LNCAP (cell line): ENCODE data around the gene SCNN1A.

Experiments
- TF ChIP-seq, protein P1 (sequence below): fragments of 450-650 bp; IDR thresholded peaks from 2 replicates; pipeline ENCODE4 v1.5.1; 2017; ENCODE audit warnings: mild to moderate bottlenecking

The SCNN1A gene

DNA sequence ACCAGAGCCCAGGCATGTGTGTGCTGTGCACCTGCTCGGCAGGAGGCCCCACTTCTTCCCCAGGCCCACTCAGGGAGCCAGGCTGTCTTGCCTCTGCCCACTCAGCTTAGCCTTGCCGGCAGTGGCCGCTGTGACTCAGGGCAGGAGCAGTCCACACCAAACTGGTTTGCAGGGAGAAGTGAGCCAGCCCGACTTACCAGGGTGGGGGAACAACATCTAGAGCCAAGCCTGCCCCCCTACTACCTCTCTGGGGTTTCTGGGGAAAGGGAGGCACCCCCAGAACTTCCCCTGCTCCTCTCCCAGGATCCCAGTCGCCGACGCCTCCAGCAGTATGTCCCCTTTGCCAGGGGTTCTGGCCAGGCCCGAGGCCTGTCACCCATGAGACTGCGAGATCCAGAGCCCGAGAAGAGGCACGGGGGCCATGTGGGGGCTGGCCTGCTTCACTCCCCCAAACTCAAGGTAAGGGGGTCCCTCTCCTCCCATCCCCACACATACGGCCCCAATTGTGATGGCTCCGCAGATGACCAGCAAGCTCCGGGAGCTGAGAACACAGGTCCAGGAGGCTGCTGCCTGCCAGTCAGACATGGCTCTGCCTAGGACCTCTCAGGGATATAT lies 61.9 kb downstream of the SCNN1A start:
- TF ChIP-seq, protein P1, sequence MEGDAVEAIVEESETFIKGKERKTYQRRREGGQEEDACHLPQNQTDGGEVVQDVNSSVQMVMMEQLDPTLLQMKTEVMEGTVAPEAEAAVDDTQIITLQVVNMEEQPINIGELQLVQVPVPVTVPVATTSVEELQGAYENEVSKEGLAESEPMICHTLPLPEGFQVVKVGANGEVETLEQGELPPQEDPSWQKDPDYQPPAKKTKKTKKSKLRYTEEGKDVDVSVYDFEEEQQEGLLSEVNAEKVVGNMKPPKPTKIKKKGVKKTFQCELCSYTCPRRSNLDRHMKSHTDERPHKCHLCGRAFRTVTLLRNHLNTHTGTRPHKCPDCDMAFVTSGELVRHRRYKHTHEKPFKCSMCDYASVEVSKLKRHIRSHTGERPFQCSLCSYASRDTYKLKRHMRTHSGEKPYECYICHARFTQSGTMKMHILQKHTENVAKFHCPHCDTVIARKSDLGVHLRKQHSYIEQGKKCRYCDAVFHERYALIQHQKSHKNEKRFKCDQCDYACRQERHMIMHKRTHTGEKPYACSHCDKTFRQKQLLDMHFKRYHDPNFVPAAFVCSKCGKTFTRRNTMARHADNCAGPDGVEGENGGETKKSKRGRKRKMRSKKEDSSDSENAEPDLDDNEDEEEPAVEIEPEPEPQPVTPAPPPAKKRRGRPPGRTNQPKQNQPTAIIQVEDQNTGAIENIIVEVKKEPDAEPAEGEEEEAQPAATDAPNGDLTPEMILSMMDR, result no peak

DNA sequence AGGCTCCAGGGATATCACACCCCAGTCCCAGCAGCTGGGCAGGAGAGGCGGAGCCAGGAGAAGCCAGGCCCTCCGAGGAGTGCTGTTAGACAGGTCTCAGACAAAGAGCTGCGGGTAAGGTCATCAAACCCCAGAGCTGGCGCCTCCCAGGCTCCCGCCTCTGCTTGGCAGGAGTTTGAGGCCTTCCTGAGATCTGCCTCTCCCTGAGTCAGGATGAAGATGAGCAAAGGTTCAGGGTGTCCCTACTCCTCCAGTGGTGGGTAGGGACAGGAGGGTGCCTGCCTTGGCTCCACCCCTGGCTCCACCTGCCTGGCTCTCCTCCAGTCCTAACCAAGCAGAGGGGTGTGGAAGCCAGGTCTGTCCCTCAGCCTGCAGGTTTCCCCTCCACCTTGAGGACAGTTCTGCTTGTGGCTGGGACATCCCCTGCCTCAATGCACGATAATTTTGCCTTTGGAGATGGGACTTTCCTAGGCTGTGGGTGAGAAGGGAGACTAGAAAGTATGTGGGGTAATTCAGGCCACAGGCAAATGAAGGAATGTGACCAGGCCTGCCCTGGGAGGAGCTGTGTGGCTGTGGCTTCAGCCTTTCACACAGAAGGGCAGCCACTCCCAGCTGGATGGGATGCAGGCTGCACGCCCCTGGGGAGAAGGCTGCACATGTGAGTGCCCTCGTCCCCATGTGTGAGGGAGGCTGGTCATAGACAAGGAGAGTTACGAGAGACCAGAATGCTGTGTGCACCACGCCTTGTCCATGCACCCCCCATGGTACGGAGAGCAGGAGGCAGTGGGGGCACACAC lies 62.6 kb downstream of the SCNN1A start:
- TF ChIP-seq, protein P1, result no peak

- TF ChIP-seq, protein P1, result no peak
These were observed 63.4 kb downstream of the SCNN1A start for GRCh38 chr12:6311822-6312528.

- TF ChIP-seq, protein P1, result no peak
These were observed 64.4 kb downstream of the SCNN1A start for GRCh38 chr12:6310771-6311610.

DNA sequence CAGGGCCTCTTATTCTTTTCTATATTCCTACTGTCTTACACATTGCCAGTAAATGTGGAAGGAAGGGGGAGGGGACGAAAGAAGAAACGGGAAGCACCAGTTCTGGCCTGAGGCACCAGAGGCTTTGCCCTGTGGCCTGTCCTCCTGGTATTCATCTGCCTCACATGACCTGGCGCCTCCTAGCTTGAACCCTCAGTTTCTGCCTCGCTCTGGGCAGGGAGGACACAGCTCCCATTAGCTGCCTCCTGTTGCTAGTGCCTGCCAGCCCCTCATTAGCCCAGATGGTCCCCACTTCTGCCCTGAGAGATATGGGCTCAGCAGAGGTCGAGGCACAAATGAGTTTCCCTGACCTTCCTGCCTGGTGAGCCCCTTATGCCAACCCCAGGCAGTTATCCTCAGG lies 67.8 kb downstream of the SCNN1A start:
- TF ChIP-seq, protein P1, result no peak

DNA sequence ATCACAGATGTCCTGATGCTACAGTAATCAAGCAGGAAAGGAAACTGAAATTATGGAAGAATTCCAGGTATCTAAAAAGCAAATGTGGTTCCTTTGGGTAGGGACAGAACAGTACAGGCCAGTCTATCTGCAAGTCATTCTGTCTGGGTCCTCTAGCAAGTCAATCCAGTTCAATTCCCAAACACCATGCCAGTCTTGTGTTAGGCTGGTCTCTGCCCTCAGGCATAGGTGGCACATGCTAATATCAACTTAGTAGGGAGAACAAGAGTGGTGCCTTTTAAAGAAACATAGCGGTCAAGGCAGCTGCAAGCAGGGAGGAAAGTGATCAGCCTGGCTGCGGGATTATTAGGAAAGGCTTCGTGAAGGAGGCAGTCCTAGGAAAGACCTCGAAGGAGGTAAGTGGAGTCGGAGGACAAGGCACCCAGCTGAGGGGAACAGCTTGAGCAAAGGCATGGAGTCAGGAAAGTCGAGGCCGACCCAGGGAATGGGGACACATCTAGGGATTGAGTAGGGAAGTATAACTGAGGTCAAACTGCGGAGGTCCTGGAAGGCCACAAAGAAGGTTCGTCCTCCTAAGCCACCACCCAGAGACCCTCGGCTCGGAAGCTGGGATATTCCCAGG lies 68.7 kb downstream of the SCNN1A start:
- TF ChIP-seq, protein P1, result no peak

DNA sequence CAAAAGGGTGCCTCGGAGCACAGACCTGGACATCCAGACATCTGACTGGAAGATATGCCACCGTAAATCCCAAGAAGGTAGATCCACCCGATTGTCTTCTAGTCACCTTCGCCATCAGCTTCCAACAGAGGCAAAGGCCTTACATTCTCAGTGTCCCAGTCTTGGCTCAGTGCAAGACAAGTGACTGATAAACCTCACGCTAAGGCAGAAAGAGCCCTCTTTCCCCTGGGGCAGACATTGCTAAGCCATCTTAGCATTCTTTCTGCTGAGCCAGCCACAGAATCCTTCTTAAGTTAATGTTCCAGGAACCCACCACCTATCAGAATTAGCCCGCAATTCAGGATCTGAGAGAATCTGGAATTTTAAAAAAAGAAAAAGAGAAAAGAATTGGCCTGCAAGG lies 69.2 kb downstream of the SCNN1A start:
- TF ChIP-seq, protein P1, result no peak
